GM18861 (cell line): Measurements from ENCODE around the gene APOD.
"Not testable (repeated sequence)": the region's sequence is repeated elsewhere in the genome, so short reads cannot be mapped to it uniquely, and the experiment has no call there.

Experiments used
- ATAC-seq: cut with Tn5 transposase; IDR thresholded peaks from one replicate; pipeline ENCODE4 v1.9.1; 2021; ENCODE audit not compliant: unreplicated experiment

The APOD gene

GRCh38 chr3:195583831-195584542 is at the start of gene APOD:
Gene APOD (minus strand): TSS chr3:195583940. CDS start chr3:195579461, 4,479 bp downstream.
- ATAC-seq, result no peak

GRCh38 chr3:195633351-195633750 is 49.6 kb upstream of the APOD start:
- ATAC-seq, result not testable (repeated sequence)

GRCh38 chr3:195632501-195633185 is 48.9 kb upstream of the APOD start:
- ATAC-seq, result not testable (repeated sequence)

- not testable (repeated sequence) for ATAC-seq
Measured at GRCh38 chr3:195632046-195632445, 48.3 kb upstream of the APOD start.

- not testable (repeated sequence) for ATAC-seq
Measured at GRCh38 chr3:195630938-195631495, 47.3 kb upstream of the APOD start.

GRCh38 chr3:195630086-195630917 is 46.6 kb upstream of the APOD start:
- ATAC-seq, result peak; percentile 40

- ATAC-seq, result not testable (repeated sequence)
Measured at GRCh38 chr3:195629682-195630081, 45.9 kb upstream of the APOD start.

- ATAC-seq, result not testable (repeated sequence)
Measured at GRCh38 chr3:195628386-195628920, 44.7 kb upstream of the APOD start.

GRCh38 chr3:195627515-195628385 is 44.0 kb upstream of the APOD start:
- ATAC-seq, result not testable (repeated sequence)

- ATAC-seq, result peak; percentile 72
Measured at GRCh38 chr3:195624603-195625560, 41.1 kb upstream of the APOD start.

- ATAC-seq, result not testable (repeated sequence)
Measured at GRCh38 chr3:195624171-195624570, 40.4 kb upstream of the APOD start.

- ATAC-seq, result not testable (repeated sequence)
Measured at GRCh38 chr3:195623217-195623965, 39.7 kb upstream of the APOD start.

- not testable (repeated sequence) for ATAC-seq
Measured at GRCh38 chr3:195622523-195623170, 38.9 kb upstream of the APOD start.

GRCh38 chr3:195622012-195622411 is 38.3 kb upstream of the APOD start:
- ATAC-seq, result not testable (repeated sequence)

GRCh38 chr3:195621095-195621494 is 37.4 kb upstream of the APOD start:
- not testable (repeated sequence) for ATAC-seq

- not testable (repeated sequence) for ATAC-seq
Measured at GRCh38 chr3:195620476-195620875, 36.7 kb upstream of the APOD start.

- ATAC-seq, result not testable (repeated sequence)
Measured at GRCh38 chr3:195619591-195620369, 36.0 kb upstream of the APOD start.
